GM12878 (cell line): ENCODE data around the gene SAFB.

Experiments used
- FOS ChIP-seq: IDR thresholded peaks from 3 replicates; pipeline ENCODE4 v1.6.1; 2011; ENCODE audit warnings: borderline replicate concordance; ENCODE audit not compliant: insufficient read length; ENCODE audit errors: extremely low read depth
- POLR2A ChIP-seq: IDR thresholded peaks from 2 replicates; pipeline ENCODE4 v1.6.1; 2011; ENCODE audit warnings: low read depth, mild to moderate bottlenecking, low read length
- POLR2AphosphoS2 ChIP-seq: IDR thresholded peaks from 2 replicates; pipeline ENCODE4 v1.6.1; 2011; ENCODE audit warnings: low read depth, mild to moderate bottlenecking, low read length, improper control_type of control experiment, moderate library complexity
- POLR2AphosphoS5 ChIP-seq: IDR thresholded peaks from 2 replicates; pipeline ENCODE4 v1.6.1; 2011; ENCODE audit warnings: mild to moderate bottlenecking, low read length, inconsistent platforms
- RAD21 ChIP-seq: IDR thresholded peaks from 2 replicates; pipeline ENCODE4 v1.6.1; 2011; ENCODE audit warnings: mild to moderate bottlenecking, low read depth, low read length, moderate library complexity; ENCODE audit not compliant: insufficient read depth
- RCOR1 ChIP-seq: conservative IDR thresholded peaks from 2 replicates; pipeline ENCODE4 v1.6.1; 2012; ENCODE audit warnings: low read depth, low read length, improper control_type of control experiment
- SRF ChIP-seq, 2 experiments: IDR thresholded peaks; 2 replicates each; pipeline ENCODE4 v1.6.1; 2011; ENCODE audit warnings: low read depth in 2 of 2, low read length in 2 of 2, mild to moderate bottlenecking in 1 of 2, moderate library complexity in 1 of 2
- TAF1 ChIP-seq: IDR thresholded peaks from 2 replicates; pipeline ENCODE4 v1.6.1; 2011; ENCODE audit warnings: mild to moderate bottlenecking, low read depth, low read length, borderline replicate concordance
- TCF12 ChIP-seq: IDR thresholded peaks from 2 replicates; pipeline ENCODE4 v1.6.1; 2011; ENCODE audit warnings: low read depth, mild to moderate bottlenecking, low read length
- TF ChIP-seq, protein P1 (sequence below): fragments of 450-650 bp; IDR thresholded peaks from 2 replicates; pipeline ENCODE4 v1.6.1; 2017; ENCODE audit warnings: mild to moderate bottlenecking
- TF ChIP-seq, protein P2 (sequence below), 3 experiments: IDR thresholded peaks in 2 of 3; conservative IDR thresholded peaks in 1 of 3; 2 replicates each; pipeline ENCODE4 v1.5.1; 2011; ENCODE audit warnings: low read depth in 3 of 3, low read length in 3 of 3, mild to moderate bottlenecking in 3 of 3, control low read depth in 2 of 3, moderate library complexity in 2 of 3, inconsistent platforms in 1 of 3, mixed read lengths in 1 of 3; ENCODE audit not compliant: control insufficient read depth in 2 of 3, insufficient read depth in 1 of 3; ENCODE audit errors: extremely low read depth in 1 of 3
- TF ChIP-seq, protein P3 (sequence below): fragments of 450-650 bp; IDR thresholded peaks from 2 replicates; pipeline ENCODE4 v1.6.1; 2014; ENCODE audit warnings: mild to moderate bottlenecking

DNA sequence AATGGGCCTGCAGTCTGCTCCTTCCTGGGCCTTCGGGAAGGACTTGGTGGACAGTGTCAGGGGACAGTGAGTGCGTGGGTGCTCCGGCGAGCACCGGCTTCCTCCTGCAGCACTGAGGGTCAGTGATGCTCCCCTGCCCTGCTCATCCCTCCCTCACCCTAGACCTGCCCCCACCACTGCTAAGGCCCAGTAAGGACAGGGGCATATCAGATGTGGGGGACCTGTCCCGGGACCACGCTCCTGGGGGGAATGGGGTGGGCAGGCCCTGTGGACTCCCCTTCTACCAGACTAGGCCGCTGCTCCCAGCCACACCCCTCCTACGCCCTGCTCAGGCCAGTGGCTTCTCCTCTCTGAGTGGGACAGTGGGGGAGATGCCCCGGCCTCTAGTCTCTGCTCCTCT is 54.3 kb downstream of the SAFB start:
- TF ChIP-seq TCF12: no peak
- TF ChIP-seq, protein P1, sequence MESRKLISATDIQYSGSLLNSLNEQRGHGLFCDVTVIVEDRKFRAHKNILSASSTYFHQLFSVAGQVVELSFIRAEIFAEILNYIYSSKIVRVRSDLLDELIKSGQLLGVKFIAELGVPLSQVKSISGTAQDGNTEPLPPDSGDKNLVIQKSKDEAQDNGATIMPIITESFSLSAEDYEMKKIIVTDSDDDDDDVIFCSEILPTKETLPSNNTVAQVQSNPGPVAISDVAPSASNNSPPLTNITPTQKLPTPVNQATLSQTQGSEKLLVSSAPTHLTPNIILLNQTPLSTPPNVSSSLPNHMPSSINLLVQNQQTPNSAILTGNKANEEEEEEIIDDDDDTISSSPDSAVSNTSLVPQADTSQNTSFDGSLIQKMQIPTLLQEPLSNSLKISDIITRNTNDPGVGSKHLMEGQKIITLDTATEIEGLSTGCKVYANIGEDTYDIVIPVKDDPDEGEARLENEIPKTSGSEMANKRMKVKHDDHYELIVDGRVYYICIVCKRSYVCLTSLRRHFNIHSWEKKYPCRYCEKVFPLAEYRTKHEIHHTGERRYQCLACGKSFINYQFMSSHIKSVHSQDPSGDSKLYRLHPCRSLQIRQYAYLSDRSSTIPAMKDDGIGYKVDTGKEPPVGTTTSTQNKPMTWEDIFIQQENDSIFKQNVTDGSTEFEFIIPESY: no peak
- TF ChIP-seq POLR2AphosphoS5: no peak
- TF ChIP-seq, protein P2, sequence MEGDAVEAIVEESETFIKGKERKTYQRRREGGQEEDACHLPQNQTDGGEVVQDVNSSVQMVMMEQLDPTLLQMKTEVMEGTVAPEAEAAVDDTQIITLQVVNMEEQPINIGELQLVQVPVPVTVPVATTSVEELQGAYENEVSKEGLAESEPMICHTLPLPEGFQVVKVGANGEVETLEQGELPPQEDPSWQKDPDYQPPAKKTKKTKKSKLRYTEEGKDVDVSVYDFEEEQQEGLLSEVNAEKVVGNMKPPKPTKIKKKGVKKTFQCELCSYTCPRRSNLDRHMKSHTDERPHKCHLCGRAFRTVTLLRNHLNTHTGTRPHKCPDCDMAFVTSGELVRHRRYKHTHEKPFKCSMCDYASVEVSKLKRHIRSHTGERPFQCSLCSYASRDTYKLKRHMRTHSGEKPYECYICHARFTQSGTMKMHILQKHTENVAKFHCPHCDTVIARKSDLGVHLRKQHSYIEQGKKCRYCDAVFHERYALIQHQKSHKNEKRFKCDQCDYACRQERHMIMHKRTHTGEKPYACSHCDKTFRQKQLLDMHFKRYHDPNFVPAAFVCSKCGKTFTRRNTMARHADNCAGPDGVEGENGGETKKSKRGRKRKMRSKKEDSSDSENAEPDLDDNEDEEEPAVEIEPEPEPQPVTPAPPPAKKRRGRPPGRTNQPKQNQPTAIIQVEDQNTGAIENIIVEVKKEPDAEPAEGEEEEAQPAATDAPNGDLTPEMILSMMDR (IDR thresholded peaks at IDR 0.05 in 2 of 3, conservative IDR thresholded peaks at IDR 0.05 in 1 of 3; ENCODE audit: control insufficient read depth in 2 of 3, extremely low read depth in 1 of 3, insufficient read depth in 1 of 3, low read depth in 3 of 3, low read length in 3 of 3): no peak
- no peak for TF ChIP-seq FOS
- TF ChIP-seq POLR2A: no peak; the same call in none of the 2 replicates
- TF ChIP-seq TAF1: no peak
- no peak for TF ChIP-seq SRF (IDR thresholded peaks at IDR 0.05; ENCODE audit: low read depth in 2 of 2, low read length in 2 of 2)
- TF ChIP-seq, protein P3, sequence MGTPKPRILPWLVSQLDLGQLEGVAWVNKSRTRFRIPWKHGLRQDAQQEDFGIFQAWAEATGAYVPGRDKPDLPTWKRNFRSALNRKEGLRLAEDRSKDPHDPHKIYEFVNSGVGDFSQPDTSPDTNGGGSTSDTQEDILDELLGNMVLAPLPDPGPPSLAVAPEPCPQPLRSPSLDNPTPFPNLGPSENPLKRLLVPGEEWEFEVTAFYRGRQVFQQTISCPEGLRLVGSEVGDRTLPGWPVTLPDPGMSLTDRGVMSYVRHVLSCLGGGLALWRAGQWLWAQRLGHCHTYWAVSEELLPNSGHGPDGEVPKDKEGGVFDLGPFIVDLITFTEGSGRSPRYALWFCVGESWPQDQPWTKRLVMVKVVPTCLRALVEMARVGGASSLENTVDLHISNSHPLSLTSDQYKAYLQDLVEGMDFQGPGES: no peak
- no peak for TF ChIP-seq RCOR1
- no peak for TF ChIP-seq RAD21
- TF ChIP-seq POLR2AphosphoS2: no peak
